Peyer's patch (tissue), 4 donors: ENCODE data around the gene MUC13.

Experiments used
- CTCF ChIP-seq, 6 experiments: fragments of 450-650 bp in 4 of 6; fragments of 200-600 bp in 2 of 6; sonication (generic) in 1 of 6; IDR thresholded peaks; one replicate each; pipeline ENCODE4 v1.5.1; 2017 to 2019; ENCODE audit warnings: antibody characterized with exemption in 6 of 6, mild to moderate bottlenecking in 3 of 6, moderate library complexity in 1 of 6
- POLR2A ChIP-seq, 2 donors: fragments of 450-650 bp; IDR thresholded peaks; one replicate each; pipeline ENCODE4 v1.5.1; 2017; ENCODE audit warnings: antibody characterized with exemption in 2 of 2, mild to moderate bottlenecking in 2 of 2, moderate library complexity in 2 of 2

- no peak for TF ChIP-seq CTCF (IDR thresholded peaks at IDR 0.05)
- TF ChIP-seq POLR2A (IDR thresholded peaks at IDR 0.05): no peak
Measured at GRCh38 chr3:124969963-124970722, 35.6 kb upstream of the MUC13 start.
